Neural progenitor cell (in vitro differentiated cells): ENCODE results near the gene ACOXL.

Source experiments
- CTCF ChIP-seq: fragments of 200-600 bp; sonication (generic); IDR thresholded peaks from 2 replicates; pipeline ENCODE4 v1.5.1; 2017; ENCODE audit warnings: antibody characterized with exemption, mild to moderate bottlenecking
- EZH2 ChIP-seq: fragments of 200-600 bp; sonication (generic); IDR thresholded peaks from 2 replicates; pipeline ENCODE4 v1.6.1; 2017; ENCODE audit warnings: antibody characterized with exemption, mild to moderate bottlenecking, moderate library complexity
- EZH2phosphoT487 ChIP-seq: fragments of 200-600 bp; sonication (generic); IDR thresholded peaks from 2 replicates; pipeline ENCODE4 v1.6.1; 2017; ENCODE audit warnings: antibody characterized with exemption

DNA sequence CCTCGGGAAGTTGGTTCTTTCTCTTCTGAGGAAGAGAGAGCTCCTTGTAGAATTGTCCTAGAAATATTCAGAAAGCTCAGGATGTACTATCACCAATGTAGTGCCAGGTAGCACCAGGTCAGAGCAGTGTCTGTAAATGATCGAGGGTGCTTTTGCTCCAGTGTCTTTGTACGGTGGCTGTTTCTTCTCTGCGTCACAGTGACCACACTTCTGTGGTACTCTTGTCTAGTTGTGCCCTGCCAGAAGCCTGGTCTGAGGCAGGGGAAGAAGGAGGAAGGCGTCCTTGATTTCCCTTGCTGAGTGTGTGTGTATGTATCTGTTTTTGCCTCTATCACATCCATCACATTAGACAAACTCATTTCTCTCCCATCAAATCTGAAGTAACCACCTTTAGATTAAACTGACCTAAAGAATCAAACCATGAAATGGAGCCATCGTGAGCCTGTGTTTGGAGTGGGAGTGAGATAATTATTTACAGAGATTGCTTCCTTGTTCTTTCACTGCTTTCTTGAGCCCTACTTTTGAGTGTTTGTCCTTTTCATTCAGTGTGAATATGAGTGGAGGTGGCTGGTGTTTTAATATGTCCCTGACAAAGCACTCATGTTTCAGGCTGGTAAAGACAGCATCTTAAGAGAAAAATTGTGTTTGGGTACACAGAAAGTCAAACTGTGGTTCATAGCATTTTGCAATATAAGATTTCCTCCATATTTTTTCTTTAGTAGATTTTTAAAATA is 97.2 kb downstream of the ACOXL start:
- TF ChIP-seq EZH2phosphoT487: no peak
- no peak for TF ChIP-seq CTCF
- no peak for TF ChIP-seq EZH2
